Osteocyte (in vitro differentiated cells): Measurements from ENCODE around the gene DTWD2. TPM values are rescaled to one million over a fixed set of nuclear protein-coding genes. Genes with fewer than 3 reads are reported as not detected.

Experiments used
- DNase-seq: peaks from one replicate; pipeline ENCODE4 v3.0.0; 2021; ENCODE audit warnings: mixed read lengths; ENCODE audit not compliant: unreplicated experiment; ENCODE audit errors: extremely low spot score
- H3K27ac Mint-ChIP-seq: one replicate; pipeline ENCODE4 v1.8.0; 2021; ENCODE audit warnings: mild to moderate bottlenecking, mixed read lengths; ENCODE audit not compliant: unreplicated experiment
- H3K27me3 Mint-ChIP-seq: one replicate; pipeline ENCODE4 v1.8.0; 2021; ENCODE audit warnings: mixed read lengths; ENCODE audit not compliant: unreplicated experiment
- H3K36me3 Mint-ChIP-seq: one replicate; pipeline ENCODE4 v1.8.0; 2021; ENCODE audit warnings: mixed read lengths; ENCODE audit not compliant: unreplicated experiment
- H3K4me1 Mint-ChIP-seq: one replicate; pipeline ENCODE4 v1.8.0; 2021; ENCODE audit warnings: mixed read lengths; ENCODE audit not compliant: unreplicated experiment
- H3K4me3 Mint-ChIP-seq: one replicate; pipeline ENCODE4 v1.8.0; 2021; ENCODE audit warnings: mild to moderate bottlenecking, moderate library complexity, mixed read lengths; ENCODE audit not compliant: unreplicated experiment
- H3K9me3 Mint-ChIP-seq: one replicate; pipeline ENCODE4 v1.8.0; 2021; ENCODE audit warnings: mixed read lengths; ENCODE audit not compliant: unreplicated experiment
- long read RNA-seq: library from polyadenylated mRNA; unstranded; transcript quantifications from one replicate; pipeline ENCODE4 v2.0.0, GENCODE V29; 2021
- total RNA-seq: library from RNA; stranded (reverse); gene quantifications from 2 replicates; pipeline ENCODE4 v1.2.1, GENCODE V29; 2021
- TF ChIP-seq, protein P1 (sequence below): fragments of 200-600 bp; sonication (generic); IDR thresholded peaks from 2 replicates; pipeline ENCODE4 v1.5.0; 2021; ENCODE audit warnings: antibody characterized with exemption, mild to moderate bottlenecking, moderate library complexity

DTWD2 gene, protein sequence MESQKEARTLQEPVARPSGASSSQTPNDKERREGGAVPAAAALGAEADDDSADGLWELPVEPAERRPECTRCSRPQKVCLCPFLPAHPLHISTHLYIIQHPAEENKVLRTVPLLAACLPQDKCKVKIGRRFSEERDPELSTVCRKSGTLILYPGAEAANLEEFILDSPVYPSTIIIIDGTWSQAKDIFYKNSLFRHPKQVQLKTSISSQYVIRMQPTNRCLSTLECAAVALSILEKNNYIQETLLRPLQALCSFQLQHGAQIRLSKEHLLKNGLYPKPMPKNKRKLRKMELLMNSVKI
- total RNA-seq = 5.8 and 6.1 TPM in 2 replicates
- long read RNA-seq, partial matches to known transcripts = 0 of 3 reads
- long read RNA-seq, other reads (novel, unspliced or antisense) = 2 of 3 reads

DNA sequence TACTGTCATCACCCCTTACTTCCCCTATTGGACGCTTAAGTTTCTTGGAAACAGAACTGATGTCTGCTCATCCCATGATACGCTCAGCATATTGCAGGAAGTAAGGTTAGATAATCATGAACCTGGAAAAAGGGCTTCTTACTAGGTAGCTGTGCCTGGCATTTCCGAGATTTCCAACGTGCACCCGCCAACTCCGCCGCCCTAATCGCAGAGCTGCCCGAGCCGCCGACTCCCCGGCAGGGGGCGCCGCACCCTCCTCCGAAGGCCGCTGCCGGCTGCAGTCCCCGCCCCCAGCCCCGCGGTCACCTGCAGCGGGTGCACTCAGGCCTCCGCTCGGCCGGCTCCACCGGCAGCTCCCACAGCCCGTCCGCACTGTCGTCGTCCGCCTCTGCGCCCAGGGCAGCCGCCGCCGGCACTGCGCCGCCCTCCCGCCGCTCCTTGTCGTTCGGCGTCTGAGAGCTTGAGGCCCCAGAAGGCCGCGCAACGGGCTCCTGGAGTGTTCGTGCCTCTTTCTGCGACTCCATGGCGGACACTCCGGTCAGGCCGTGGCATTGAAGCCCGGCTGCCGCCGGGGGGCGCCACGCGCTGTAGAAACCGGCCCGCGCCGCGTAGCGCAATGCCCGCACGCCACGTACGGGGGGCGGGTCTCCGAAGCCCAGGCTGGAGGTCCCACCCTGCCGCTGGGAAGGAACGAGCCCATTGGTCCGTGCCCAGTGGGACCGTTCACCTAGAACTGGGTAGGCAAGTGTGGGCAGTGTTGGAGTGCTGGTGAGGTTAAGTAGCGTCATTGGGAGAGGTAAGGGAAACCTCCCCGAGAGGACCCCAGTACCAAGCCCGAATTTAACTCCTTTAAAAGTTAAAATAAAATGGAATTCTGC, at the start of gene DTWD2:
Gene DTWD2 (minus strand): TSS at position 560 of the 878 bp plus-strand sequence. CDS start 36 bp downstream, at position 524.
- Mint-ChIP-seq H3K4me1 (peaks cover 21% of the 10 kb centered on the region), H3K36me3 (no peaks in the 10 kb centered on the region), H3K9me3 (no peaks in the 10 kb centered on the region), H3K27me3 (no peaks in the 10 kb centered on the region), H3K4me3 (peak within 1 kb of the TSS; percentile 72), H3K27ac (no peak within 1 kb of the TSS)
- TF ChIP-seq, protein P1, sequence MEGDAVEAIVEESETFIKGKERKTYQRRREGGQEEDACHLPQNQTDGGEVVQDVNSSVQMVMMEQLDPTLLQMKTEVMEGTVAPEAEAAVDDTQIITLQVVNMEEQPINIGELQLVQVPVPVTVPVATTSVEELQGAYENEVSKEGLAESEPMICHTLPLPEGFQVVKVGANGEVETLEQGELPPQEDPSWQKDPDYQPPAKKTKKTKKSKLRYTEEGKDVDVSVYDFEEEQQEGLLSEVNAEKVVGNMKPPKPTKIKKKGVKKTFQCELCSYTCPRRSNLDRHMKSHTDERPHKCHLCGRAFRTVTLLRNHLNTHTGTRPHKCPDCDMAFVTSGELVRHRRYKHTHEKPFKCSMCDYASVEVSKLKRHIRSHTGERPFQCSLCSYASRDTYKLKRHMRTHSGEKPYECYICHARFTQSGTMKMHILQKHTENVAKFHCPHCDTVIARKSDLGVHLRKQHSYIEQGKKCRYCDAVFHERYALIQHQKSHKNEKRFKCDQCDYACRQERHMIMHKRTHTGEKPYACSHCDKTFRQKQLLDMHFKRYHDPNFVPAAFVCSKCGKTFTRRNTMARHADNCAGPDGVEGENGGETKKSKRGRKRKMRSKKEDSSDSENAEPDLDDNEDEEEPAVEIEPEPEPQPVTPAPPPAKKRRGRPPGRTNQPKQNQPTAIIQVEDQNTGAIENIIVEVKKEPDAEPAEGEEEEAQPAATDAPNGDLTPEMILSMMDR = peak; percentile 95
- peak; percentile 98 for DNase-seq

DNA sequence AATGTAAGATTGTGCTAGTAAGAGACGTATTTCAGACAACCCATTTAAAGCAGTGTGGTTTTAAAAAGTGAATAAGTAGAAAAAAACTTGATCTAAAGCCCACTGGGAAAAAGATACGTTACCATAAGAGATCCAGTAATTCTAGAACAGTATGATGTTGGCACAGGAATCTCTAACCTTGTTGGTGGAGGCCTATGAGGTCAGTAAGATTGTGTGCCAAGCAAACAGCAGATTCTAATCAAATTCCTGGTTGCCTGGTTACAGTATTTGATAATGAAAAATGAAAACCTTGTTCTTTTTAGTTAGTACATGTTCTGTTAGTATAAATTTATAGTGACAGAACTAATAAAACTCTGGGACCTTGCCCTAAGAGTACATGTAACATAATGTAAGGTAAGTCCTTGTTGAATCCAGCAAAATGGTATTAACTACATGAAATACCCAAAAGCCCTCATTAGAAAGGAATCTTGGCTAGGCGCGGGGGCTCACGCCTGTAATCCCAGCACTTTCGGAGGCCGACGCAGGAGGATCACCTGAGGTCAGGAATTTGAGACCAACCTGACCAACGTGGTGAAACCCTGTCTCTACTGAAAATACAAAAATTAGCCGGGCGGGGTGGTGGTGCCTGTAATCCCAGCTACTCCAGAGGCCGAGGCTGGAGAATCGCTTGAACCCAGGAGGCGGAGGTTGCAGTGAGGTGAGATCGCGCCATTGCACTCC, 49.3 kb upstream of the DTWD2 start:
- no peak overlapping the region for H3K27ac Mint-ChIP-seq
- no peak overlapping the region for H3K4me3 Mint-ChIP-seq
- H3K27me3 Mint-ChIP-seq = no peaks in the 10 kb centered on the region
- H3K4me1 Mint-ChIP-seq = peaks cover 4% of the 10 kb centered on the region
- H3K36me3 Mint-ChIP-seq = no peaks in the 10 kb centered on the region
- TF ChIP-seq, protein P1 = no peak
- H3K9me3 Mint-ChIP-seq = no peaks in the 10 kb centered on the region
- DNase-seq = no peak

DNA sequence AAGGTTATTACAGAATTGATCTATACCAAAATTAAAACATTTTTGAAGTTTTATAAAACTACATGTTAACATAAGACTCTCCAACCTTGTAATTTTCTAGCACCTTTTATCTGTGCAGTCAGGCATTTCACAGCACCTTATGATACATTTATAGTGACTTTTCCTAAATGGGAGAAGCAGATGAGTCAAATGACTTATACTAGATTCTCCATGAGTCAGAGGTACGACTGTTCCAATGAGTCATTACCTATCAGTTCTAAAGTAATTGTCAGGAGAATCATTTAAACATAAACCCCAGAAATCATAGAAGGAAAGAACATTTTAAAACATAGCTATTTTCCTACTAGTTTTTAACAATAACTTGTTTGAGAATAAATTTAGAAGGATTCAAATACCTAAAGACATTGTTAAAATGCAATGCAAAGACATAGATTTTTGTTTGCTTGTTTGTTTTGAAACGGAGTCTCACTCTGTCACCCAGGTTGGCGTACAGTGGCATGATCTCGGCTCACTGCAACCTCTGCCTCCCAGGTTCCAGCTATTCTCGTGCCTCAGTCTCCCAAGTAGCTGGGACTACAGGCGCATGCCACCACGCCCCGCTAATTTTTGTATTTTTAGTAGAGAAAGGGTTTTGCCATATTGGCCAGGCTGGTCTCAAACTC, 47.9 kb upstream of the DTWD2 start:
- Mint-ChIP-seq H3K27me3 (no peaks in the 10 kb centered on the region), H3K4me3 (no peak overlapping the region), H3K36me3 (no peaks in the 10 kb centered on the region), H3K4me1 (peaks cover 4% of the 10 kb centered on the region), H3K27ac (no peak overlapping the region), H3K9me3 (no peaks in the 10 kb centered on the region)
- DNase-seq = no peak
- TF ChIP-seq, protein P1 = no peak

DNA sequence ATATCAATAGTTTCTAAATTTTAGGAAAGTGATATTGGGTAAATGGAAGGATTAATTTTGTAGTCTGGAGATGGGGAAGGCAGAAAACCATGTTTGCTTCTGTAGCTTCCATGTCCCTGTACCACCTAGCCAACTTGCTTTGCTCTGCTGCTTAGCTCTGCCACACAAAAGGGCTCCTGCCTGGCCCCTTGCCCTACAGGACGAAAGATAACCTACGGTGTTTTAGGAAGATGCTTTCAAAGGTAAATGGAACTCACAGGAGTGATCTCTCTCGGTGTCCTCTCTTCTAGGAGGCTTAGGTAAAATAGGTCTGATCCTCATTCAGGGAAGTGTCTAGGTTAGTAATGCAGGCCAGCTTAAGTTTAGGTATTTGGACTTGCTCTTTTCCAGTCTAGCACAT, 44.8 kb upstream of the DTWD2 start:
- no peak for DNase-seq
- no peaks in the 10 kb centered on the region for H3K9me3 Mint-ChIP-seq
- TF ChIP-seq, protein P1 = no peak
- H3K27ac Mint-ChIP-seq = no peak overlapping the region
- H3K4me3 Mint-ChIP-seq = no peak overlapping the region
- no peaks in the 10 kb centered on the region for H3K36me3 Mint-ChIP-seq
- no peaks in the 10 kb centered on the region for H3K27me3 Mint-ChIP-seq
- H3K4me1 Mint-ChIP-seq = peaks cover 8% of the 10 kb centered on the region
